Sciatic nerve (tissue), 2 donors: ENCODE data around the gene ATP8A2. TPM values are rescaled to one million over a fixed set of nuclear protein-coding genes. Genes with fewer than 3 reads are reported as not detected.
A peak's percentile ranks its signal among the peaks of the same experiment; 100 is the strongest.

ENCODE experiments used
- ATAC-seq: fragments of 200-7000 bp; cut with Tn5 transposase; one replicate; pipeline ENCODE4 v1.9.1; 2020; ENCODE audit warnings: mild to moderate bottlenecking, moderate library complexity
- DNase-seq: peaks from one replicate; pipeline ENCODE4 v3.0.0-alpha.2; 2020; ENCODE audit warnings: low spot score
- intact Hi-C: fragments of 100-400 bp; cut with DNase I; formaldehyde crosslinking; loops from one replicate; pipeline ENCODE4 v1.14.2; 2022
- total RNA-seq: library from RNA; stranded (reverse); fragmentation: NEBNext Ultra II Directional; extraction: Animal tissue kit (Norgen Biotek cat#: 25700); gene quantifications from one replicate; pipeline ENCODE4 v1.2.1, GENCODE V29; 2021
- donor health status: DM: no; HTN: no; CAD: no.
- donor health status: DM: no; HTN: no; CAD: no.

Gene ATP8A2
- total RNA-seq, 1 donor from 2014 or later, result 1.2 TPM

DNA sequence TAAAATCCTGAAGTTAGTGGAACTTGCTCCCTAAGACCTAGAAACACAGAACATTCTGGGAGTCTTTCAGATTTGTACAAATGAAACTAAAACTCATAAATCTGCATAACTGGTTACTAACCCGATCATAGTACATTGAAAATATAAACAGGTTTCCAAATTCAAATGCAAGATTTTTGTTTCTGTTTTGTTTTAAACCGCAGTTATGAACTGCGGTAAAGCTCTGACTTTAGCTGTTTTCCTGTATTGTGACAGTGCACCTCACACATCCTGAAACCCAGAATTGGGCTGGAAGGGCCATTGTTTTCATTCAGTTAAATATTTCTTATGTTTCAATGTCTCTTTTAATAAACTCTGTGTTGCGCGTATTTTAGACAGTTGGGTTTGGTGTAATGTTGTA, 475.4 kb downstream of the ATP8A2 start:
- intact Hi-C loops, result no loop called here
- no peak for ATAC-seq
- DNase-seq, result no peak

DNA sequence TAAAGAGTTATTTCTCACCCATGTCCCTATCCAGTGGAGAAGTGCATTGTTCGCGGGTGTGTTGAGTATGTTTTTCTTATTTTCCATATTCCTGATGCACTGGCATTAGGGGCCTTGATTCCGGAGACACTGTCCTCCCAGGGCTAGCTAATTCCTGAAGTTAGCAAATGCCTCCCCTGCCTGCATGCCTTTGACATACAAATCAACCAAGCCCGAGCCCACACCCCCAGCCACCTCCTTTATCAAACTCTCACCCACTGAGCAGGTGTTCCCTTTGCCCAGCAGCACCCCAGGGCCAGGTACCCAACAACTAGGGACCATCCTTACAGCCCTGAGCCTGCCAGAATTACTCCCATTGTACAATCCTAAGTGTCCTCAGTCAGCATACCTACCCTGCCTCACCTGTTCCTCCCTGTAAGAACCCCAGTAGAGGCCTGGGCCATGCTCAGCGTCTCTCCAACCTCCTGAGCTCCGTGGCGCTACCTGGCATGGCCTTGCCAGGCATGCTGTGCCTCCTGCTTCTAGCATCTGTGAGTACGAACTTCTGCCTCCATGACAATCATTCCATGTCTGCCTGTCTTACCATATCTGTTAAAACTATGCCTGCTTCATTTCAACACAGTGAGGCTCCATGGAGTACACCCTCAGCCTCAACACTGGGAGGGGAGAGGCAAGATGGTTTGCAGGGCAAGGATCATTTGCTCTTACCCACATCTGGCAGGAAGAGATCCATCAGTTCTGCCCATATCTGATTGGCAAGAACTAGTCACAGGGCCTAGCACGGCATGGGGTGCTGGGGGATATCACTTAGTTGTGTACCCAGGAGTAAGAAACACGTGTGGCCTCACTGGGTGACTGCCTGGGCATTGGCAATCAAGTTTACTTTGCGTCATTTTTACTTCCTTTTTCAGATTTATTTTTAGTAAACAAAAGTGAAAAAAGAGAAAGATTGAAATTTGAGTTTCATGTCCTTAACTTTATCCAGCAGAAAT, 476.2 kb downstream of the ATP8A2 start:
- DNase-seq, result no peak
- peak; percentile 74 for ATAC-seq
- intact Hi-C loops, result no loop called here

GRCh38 chr13:25848812-25849745, 477.3 kb downstream of the ATP8A2 start:
- ATAC-seq (no peak), DNase-seq (no peak)
- intact Hi-C loops, result no loop called here

GRCh38 chr13:25857830-25858229, 486.1 kb downstream of the ATP8A2 start:
- intact Hi-C loops, result no loop called here
- DNase-seq, result no peak
- ATAC-seq, result no peak

DNA sequence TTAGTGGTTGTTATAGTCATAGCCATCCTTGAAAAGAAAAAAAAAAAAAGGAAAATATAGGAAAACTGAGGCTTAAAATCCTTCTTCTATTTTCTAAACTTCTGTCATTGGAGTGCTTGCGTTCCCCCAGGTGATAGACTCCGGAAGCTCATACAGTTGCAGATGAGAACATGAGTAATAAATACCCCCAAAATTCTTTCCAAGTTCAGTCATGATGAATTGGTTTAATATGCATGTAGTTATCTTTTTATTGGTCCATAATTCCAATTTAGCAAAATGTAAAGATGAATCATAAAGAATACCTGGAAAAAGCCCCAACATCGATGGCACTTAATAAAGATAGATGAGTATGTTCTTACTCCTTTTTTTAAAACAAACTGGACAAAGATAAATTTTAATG, 487.8 kb downstream of the ATP8A2 start:
- intact Hi-C loops, result no loop called here
- DNase-seq (no peak), ATAC-seq (no peak)

- no peak for DNase-seq
- intact Hi-C loops, result no loop called here
- no peak for ATAC-seq
These were observed 488.5 kb downstream of the ATP8A2 start for GRCh38 chr13:25860265-25860664.

DNA sequence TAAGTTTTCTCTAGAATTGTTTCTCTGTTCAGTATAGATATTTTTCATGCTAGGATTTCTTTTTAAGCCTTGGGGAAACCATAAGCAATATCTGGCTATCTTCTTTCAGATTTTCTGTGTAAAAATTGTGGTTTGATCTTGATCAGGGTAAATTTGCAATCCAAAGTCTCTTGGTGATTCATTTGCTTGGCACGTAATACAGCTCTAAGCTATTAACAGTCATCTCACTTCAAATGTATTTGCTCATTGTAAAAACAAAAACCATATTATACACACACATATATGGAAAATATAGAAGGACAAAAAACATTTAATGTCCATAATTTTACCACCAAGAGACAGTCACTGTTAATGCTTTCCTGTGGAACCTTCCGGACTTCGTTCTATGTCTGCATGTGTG, 489.1 kb downstream of the ATP8A2 start:
- DNase-seq (no peak), ATAC-seq (no peak)
- intact Hi-C loops, result no loop called here

DNA sequence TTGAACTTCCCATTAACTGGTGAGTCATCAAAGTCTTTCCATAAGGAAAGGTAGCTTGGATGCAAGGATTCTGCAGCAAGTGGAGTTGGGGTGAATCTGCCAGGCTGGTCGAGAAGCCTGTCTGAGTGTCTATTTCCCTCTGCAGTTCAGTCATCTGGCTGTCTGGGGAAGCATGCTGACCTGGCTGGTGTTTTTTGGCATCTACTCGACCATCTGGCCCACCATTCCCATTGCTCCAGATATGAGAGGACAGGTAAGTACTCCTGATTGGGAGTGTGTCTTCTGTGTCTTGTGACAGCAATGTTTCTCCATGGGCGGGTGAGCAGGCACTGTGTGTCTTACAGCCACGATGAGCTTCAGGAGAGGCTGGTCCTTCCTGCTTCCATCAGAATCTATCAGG, 490.4 kb downstream of the ATP8A2 start:
- ATAC-seq (no peak), DNase-seq (no peak)
- intact Hi-C loops, result no loop called here

DNA sequence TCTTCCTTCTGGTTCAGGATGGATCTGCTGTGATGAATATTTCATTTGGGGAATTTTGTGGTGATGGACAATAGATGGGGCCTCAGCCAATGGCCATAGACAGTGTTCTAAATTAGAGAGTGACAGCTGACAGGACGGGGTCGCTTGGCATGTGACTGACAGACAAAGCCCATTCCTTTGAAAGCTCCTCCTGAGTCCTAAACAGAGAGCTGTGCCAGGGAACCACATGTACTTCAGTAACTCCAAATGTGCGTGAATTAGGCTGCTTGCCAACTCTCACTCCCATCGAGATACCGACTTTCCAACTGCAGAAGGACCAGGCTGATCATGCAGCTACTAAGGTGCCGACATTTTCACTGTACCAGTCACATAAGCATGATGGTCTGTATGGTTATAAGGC, 492.3 kb downstream of the ATP8A2 start:
- intact Hi-C loops, result no loop called here
- no peak for ATAC-seq
- no peak for DNase-seq

- DNase-seq, result no peak
- intact Hi-C loops, result no loop called here
- ATAC-seq, result no peak
These were observed 493.2 kb downstream of the ATP8A2 start for GRCh38 chr13:25864936-25865335.

GRCh38 chr13:25865391-25865790, 493.6 kb downstream of the ATP8A2 start:
- ATAC-seq (no peak), DNase-seq (no peak)
- intact Hi-C loops, result no loop called here

DNA sequence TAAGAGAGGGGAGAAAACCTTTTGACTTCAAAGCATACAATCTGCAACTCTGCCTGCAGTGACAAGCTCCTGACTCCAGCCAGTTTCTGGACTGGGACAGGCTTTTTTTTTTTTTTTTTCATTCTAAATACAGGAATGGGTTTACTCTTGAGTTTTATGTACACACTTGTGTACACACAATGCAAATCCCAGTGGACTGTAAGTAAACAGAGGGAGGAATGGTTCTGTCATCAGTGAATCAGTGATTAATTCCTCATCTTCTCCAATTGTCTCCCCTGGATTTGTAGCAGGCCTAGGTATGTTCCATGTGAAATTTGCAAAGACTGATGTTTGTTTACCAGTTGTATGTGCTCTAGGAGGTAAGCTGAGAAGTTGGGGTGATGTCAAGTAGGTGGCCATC, 495.3 kb downstream of the ATP8A2 start:
- intact Hi-C loops, result no loop called here
- no peak for ATAC-seq
- DNase-seq, result no peak

DNA sequence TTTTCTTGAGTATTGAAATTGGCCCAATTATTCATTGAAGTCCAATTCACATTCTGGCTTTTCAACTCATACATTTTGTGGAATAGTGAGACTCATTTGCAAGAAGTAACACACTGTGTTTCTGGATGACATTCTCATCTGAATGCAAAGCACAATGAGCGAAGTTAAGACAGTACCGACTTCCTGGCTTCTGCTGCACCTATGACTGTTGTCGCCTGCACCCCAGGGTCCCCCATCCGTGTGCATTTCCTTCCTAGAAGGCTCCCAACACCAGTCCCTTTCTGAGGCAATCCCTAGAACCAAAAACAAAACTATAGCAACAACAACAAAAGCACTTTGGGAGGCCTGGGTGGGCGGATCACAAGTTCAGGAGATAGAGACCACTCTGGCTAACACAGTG, 496.7 kb downstream of the ATP8A2 start:
- intact Hi-C loops, result no loop called here
- ATAC-seq (no peak), DNase-seq (no peak)

DNA sequence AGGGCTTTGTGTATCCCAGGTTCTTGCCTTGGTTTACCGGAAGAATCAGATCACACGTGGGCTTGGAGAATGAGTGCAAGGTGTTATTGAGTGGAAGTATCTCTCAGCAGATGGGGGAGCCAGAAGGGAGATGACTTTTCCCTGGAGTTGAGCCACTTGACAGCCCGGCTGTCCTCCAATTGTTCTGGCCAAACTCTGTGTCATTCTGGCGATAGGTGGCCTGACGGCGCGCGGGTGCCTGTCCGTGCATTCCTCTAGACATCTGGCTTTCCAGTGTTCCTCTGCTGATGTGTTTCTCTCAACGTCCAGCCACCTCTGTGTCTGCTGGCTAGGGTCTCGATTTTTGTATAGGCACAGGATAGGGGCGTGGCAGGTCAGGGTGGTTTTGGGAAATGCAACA, 498.2 kb downstream of the ATP8A2 start:
- ATAC-seq (no peak), DNase-seq (no peak)
- intact Hi-C loops, result no loop called here

- DNase-seq (no peak), ATAC-seq (no peak)
- intact Hi-C loops, result no loop called here
These were observed 499.8 kb downstream of the ATP8A2 start for GRCh38 chr13:25871389-25872125.

DNA sequence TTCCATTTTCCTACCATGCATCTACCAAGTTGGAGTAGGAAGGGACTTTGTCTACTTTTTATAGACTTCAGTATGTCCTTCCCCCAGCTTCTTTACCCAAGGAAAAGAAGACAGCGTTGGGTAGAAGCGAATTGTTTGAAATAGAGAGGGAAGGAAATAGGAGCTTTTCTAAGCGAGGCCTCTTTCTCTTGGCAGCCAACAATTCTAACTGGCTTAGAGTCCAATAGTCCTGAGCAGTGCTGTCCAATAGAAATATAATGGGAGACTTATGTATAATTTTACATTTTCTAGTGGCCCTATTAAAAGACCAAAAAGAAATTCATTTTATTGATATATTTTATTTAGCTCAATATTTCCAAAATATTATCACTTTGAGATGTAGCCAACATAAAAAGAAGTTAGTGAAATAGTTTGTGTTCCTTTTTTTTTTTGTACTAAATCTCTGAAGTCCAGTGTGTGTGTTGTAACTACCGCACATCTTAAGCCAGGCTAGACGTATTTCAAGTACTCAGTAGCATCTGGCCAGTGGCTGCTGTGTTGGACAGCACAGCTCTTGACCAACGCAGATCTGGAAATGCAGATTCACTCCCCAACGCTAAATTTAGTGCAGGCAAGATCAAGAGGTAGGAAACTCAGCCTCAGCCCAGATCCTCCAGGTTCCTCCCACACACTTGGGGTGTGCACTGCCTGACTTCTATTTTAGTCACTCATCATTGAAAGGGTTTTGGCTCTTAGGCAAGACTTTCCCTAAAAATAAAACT, 500.9 kb downstream of the ATP8A2 start:
- DNase-seq (no peak), ATAC-seq (peak; percentile 56)
- intact Hi-C loops, result no loop called here

- no peak for ATAC-seq
- DNase-seq, result no peak
- intact Hi-C loops, result no loop called here
These were observed 501.5 kb downstream of the ATP8A2 start for GRCh38 chr13:25873242-25873612.

- ATAC-seq, result no peak
- no peak for DNase-seq
- intact Hi-C loops, result no loop called here
These were observed 502.4 kb downstream of the ATP8A2 start for GRCh38 chr13:25874064-25874737.
